A549 (cell line): ENCODE measurements around the gene GAN. TPM values are rescaled to one million over a fixed set of nuclear protein-coding genes. Genes with fewer than 3 reads are reported as not detected.

Source experiments
- ATOH8 ChIP-seq: fragments of 250-450 bp; sonication (Bioruptor Pico); IDR thresholded peaks from 2 replicates; pipeline ENCODE4 v1.5.0; 2020; ENCODE audit warnings: low read depth, mild to moderate bottlenecking, moderate library complexity
- BHLHE40 ChIP-seq: IDR thresholded peaks from 2 replicates; pipeline ENCODE4 v1.6.1; 2012; ENCODE audit warnings: low read depth, low read length, inconsistent platforms
- CBX2 ChIP-seq: fragments of 200-600 bp; sonication (generic); IDR thresholded peaks from 2 replicates; pipeline ENCODE4 v1.6.1; 2016; ENCODE audit warnings: low read depth, mild to moderate bottlenecking, borderline replicate concordance
- CBX8 ChIP-seq: fragments of 200-600 bp; sonication (generic); IDR thresholded peaks from 2 replicates; pipeline ENCODE4 v1.6.1; 2016
- CHD2 ChIP-seq: fragments of 150-350 bp; IDR thresholded peaks from 2 replicates; pipeline ENCODE4 v1.6.1; 2014; ENCODE audit warnings: low read length; ENCODE audit not compliant: partially characterized antibody
- CHD4 ChIP-seq: fragments of 200-600 bp; sonication (generic); IDR thresholded peaks from 2 replicates; pipeline ENCODE4 v1.6.1; 2016; ENCODE audit warnings: antibody characterized with exemption, mild to moderate bottlenecking, borderline replicate concordance
- CTCF ChIP-seq: fragments of >200 bp; sonication (Bioruptor Twin); formaldehyde crosslinking; IDR thresholded peaks from 3 replicates; pipeline ENCODE4 v1.5.1; 2016
- EHF ChIP-seq: fragments of 250-450 bp; sonication (Bioruptor Pico); IDR thresholded peaks from 2 replicates; pipeline ENCODE4 v1.5.0; 2020; ENCODE audit warnings: mild to moderate bottlenecking
- ELK1 ChIP-seq: fragments of 150-350 bp; IDR thresholded peaks from 2 replicates; pipeline ENCODE4 v1.6.1; 2014; ENCODE audit warnings: low read depth, mild to moderate bottlenecking, low read length
- ESRRA ChIP-seq: fragments of 150-350 bp; IDR thresholded peaks from 2 replicates; pipeline ENCODE4 v1.6.1; 2014; ENCODE audit warnings: mild to moderate bottlenecking, low read length, borderline replicate concordance
- HDAC2 ChIP-seq: fragments of 200-600 bp; sonication (generic); IDR thresholded peaks from 2 replicates; pipeline ENCODE4 v1.6.1; 2016
- HOXA7 ChIP-seq: fragments of 250-450 bp; sonication (Bioruptor Pico); IDR thresholded peaks from 2 replicates; pipeline ENCODE4 v1.5.0; 2020; ENCODE audit warnings: mild to moderate bottlenecking, moderate library complexity
- JUN ChIP-seq, 2 experiments: fragments of >200 bp; sonication (Bioruptor Twin); formaldehyde crosslinking; IDR thresholded peaks; 2 replicates in 1 of 2; 3 replicates in 1 of 2; pipeline ENCODE4 v1.6.1; 2016 to 2017
- NPAS2 ChIP-seq: fragments of 250-450 bp; sonication (Bioruptor Pico); IDR thresholded peaks from 2 replicates; pipeline ENCODE4 v1.8.0; 2022; ENCODE audit warnings: mild to moderate bottlenecking, moderate library complexity, borderline replicate concordance
- NR3C1 ChIP-seq: fragments of >200 bp; sonication (Bioruptor Twin); formaldehyde crosslinking; IDR thresholded peaks from 3 replicates; pipeline ENCODE4 v1.6.1; 2017
- PBX3 ChIP-seq: IDR thresholded peaks from 2 replicates; pipeline ENCODE4 v1.6.1; 2012
- RAD21 ChIP-seq, 2 experiments: fragments of >200 bp in 1 of 2; sonication (Bioruptor Twin) in 1 of 2; formaldehyde crosslinking in 1 of 2; IDR thresholded peaks in 1 of 2; conservative IDR thresholded peaks in 1 of 2; 2 replicates in 1 of 2; 3 replicates in 1 of 2; pipeline ENCODE4 v1.6.1; 2012 to 2018; ENCODE audit warnings: inconsistent platforms in 1 of 2
- RARB ChIP-seq: fragments of 250-450 bp; sonication (Bioruptor Pico); IDR thresholded peaks from 2 replicates; pipeline ENCODE4 v1.8.0; 2021; ENCODE audit warnings: mild to moderate bottlenecking, moderate library complexity
- RCOR1 ChIP-seq: fragments of 150-350 bp; IDR thresholded peaks from 2 replicates; pipeline ENCODE4 v1.6.1; 2014; ENCODE audit warnings: antibody characterized with exemption, low read length, low read depth
- REST ChIP-seq: fragments of 200-600 bp; sonication (generic); IDR thresholded peaks from 2 replicates; pipeline ENCODE4 v1.6.1; 2016; ENCODE audit warnings: antibody characterized with exemption, mild to moderate bottlenecking, moderate library complexity
- RFX5 ChIP-seq: fragments of 450-650 bp; IDR thresholded peaks from 2 replicates; pipeline ENCODE4 v1.7.1; 2014; ENCODE audit warnings: antibody characterized with exemption, mild to moderate bottlenecking, moderate library complexity
- RNF2 ChIP-seq: fragments of 200-600 bp; sonication (generic); IDR thresholded peaks from 2 replicates; pipeline ENCODE4 v1.6.1; 2016; ENCODE audit warnings: low read depth, mild to moderate bottlenecking, antibody characterized with exemption, moderate library complexity, borderline replicate concordance
- SMC3 ChIP-seq: fragments of >200 bp; sonication (Bioruptor Twin); formaldehyde crosslinking; IDR thresholded peaks from 3 replicates; pipeline ENCODE4 v1.6.1; 2018; ENCODE audit warnings: inconsistent platforms
- TFCP2L1 ChIP-seq: fragments of 250-450 bp; sonication (Bioruptor Pico); IDR thresholded peaks from 2 replicates; pipeline ENCODE4 v1.5.0; 2021; ENCODE audit warnings: mild to moderate bottlenecking
- TP53 ChIP-seq: fragments of 250-450 bp; sonication (Bioruptor Pico); IDR thresholded peaks from 2 replicates; pipeline ENCODE4 v1.5.0; 2021; ENCODE audit warnings: mild to moderate bottlenecking, moderate library complexity
- USF2 ChIP-seq: fragments of 450-650 bp; IDR thresholded peaks from 2 replicates; pipeline ENCODE4 v1.6.1; 2014; ENCODE audit warnings: antibody characterized with exemption
- ZC3H11A ChIP-seq: fragments of 450-650 bp; IDR thresholded peaks from 2 replicates; pipeline ENCODE4 v1.6.1; 2014; ENCODE audit warnings: antibody characterized with exemption, mild to moderate bottlenecking
- polyA plus RNA-seq, 4 experiments: library from polyadenylated mRNA; depleted of rRNA in 3 of 4; stranded (reverse); fragments of >200 nt; fragmentation: RNase III in 1 of 4; extraction: RNeasy Plus Mini Kit Qiagen cat#74134 plus additional on column Dnase treatment in 1 of 4; gene quantifications; 2 replicates in 3 of 4; 3 replicates in 1 of 4; pipeline ENCODE4 v1.2.3, GENCODE V29; 2011 to 2017

The GAN gene
- polyA plus RNA-seq, 2 of the 4 experiments (the other 2 are of a cell fraction): 2.8 to 8.1 TPM

- no peak for TF ChIP-seq REST
- TF ChIP-seq ELK1: no peak
- TF ChIP-seq BHLHE40: no peak
- TF ChIP-seq HDAC2: no peak
- TF ChIP-seq RNF2: no peak
- peak; percentile 99 for TF ChIP-seq RAD21 (conservative IDR thresholded peaks at IDR 0.05 in 1 of 2, IDR thresholded peaks at IDR 0.05 in 1 of 2)
- no peak for TF ChIP-seq CBX8
- no peak for TF ChIP-seq NR3C1
- TF ChIP-seq JUN (IDR thresholded peaks at IDR 0.05): peak in 1 of 2 experiments; percentile 69; a peak in 2 of 5 replicates
- peak; percentile 95 for TF ChIP-seq SMC3
- TF ChIP-seq HOXA7 (CRISPR knock-in tag): peak; percentile 82; the same call in 1 of the 2 replicates
- TF ChIP-seq ESRRA: no peak
- TF ChIP-seq ATOH8 (CRISPR knock-in tag): peak; percentile 84
- TF ChIP-seq NPAS2 (CRISPR knock-in tag): peak; percentile 6; the same call in 1 of the 2 replicates
- TF ChIP-seq USF2: no peak
- no peak for TF ChIP-seq RFX5
- no peak for TF ChIP-seq CBX2
- peak; percentile 92 for TF ChIP-seq EHF
- peak; percentile 59; the same call in 1 of the 2 replicates for TF ChIP-seq TFCP2L1 (CRISPR knock-in tag)
- no peak for TF ChIP-seq ZC3H11A
- no peak for TF ChIP-seq RCOR1
- TF ChIP-seq PBX3: no peak
- TF ChIP-seq TP53 (CRISPR knock-in tag): peak; percentile 86; the same call in 1 of the 2 replicates
- TF ChIP-seq RARB: peak; percentile 66; the same call in 1 of the 2 replicates
- TF ChIP-seq CTCF: peak; percentile 89
- no peak for TF ChIP-seq CHD2
- no peak for TF ChIP-seq CHD4
Measured at GRCh38 chr16:81403601-81404391, 89.0 kb downstream of the GAN start (continued).
